BLaER1 (cell line): ENCODE data around the gene DBNL.
A peak's percentile ranks its signal among the peaks of the same experiment; 100 is the strongest.
"Not testable (repeated sequence)": the region's sequence is repeated elsewhere in the genome, so short reads cannot be mapped to it uniquely, and the experiment has no call there.

Experiments used
- H3K27ac ChIP-seq: shearing (Covaris generic); formaldehyde crosslinking; 2 replicates; pipeline ENCODE4 v1.8.1; 2022
- H3K27me3 ChIP-seq: shearing (Covaris generic); formaldehyde crosslinking; 2 replicates; pipeline ENCODE4 v1.8.1; 2022
- H3K36me3 ChIP-seq: shearing (Covaris generic); formaldehyde crosslinking; 2 replicates; pipeline ENCODE4 v1.8.1; 2022
- H3K4me1 ChIP-seq: shearing (Covaris generic); formaldehyde crosslinking; 2 replicates; pipeline ENCODE4 v1.8.1; 2022
- H3K4me2 ChIP-seq: shearing (Covaris generic); formaldehyde crosslinking; 2 replicates; pipeline ENCODE4 v1.8.1; 2022
- H3K4me3 ChIP-seq: shearing (Covaris generic); formaldehyde crosslinking; 2 replicates; pipeline ENCODE4 v1.8.1; 2022
- H3K9ac ChIP-seq: shearing (Covaris generic); formaldehyde crosslinking; 2 replicates; pipeline ENCODE4 v1.8.1; 2022
- H3K9me3 ChIP-seq: shearing (Covaris generic); formaldehyde crosslinking; 2 replicates; pipeline ENCODE4 v1.8.1; 2022
- H4K20me1 ChIP-seq: shearing (Covaris generic); formaldehyde crosslinking; 2 replicates; pipeline ENCODE4 v1.8.1; 2022
- Cebpa-rat ChIP-seq: shearing (Covaris generic); IDR thresholded peaks from 2 replicates; pipeline ENCODE4 v1.8.1; 2022

The DBNL gene

DNA sequence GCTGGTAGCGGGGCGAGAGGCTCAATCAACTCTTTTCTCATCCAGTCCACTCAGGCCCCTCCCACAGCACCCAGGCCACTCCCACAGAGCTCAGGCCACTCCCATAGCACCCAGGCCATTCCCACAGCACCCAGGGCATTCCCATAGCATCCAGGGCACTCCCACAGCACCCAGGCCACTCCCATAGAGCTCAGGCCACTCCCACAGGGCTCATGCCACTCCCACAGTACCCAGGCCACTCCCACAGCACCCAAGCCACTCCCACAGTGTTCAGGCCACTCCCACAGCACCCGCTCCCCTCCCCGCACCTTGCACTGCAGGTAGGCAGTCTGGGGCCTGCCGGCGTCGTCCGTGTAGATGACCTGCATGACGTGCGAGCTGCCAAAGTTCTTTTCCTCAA lies 8.1 kb upstream of the DBNL start:
- not testable (repeated sequence) for H3K4me3 ChIP-seq, H3K9ac ChIP-seq

DNA sequence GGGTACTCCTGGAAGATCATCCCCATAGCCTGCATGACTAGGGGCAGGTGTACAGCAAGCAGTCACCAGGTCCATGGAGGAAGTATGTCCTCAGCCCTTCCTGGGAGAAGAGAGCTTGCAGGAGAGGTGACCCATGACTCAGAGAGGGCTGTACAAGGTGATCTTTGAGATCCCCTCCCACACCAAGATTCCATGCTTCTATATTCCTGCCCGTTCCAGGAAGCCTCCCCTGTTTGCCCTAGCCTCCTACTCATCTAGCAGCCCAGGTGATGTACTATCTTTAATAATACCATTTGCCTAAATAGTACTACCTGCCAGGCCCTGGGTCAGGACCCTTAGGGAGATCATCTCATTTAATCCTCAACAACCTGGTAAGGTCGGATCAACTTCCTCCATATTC lies 6.6 kb upstream of the DBNL start:
- H3K9ac ChIP-seq, H3K9me3 ChIP-seq, H4K20me1 ChIP-seq, H3K4me3 ChIP-seq, H3K4me1 ChIP-seq, H3K27ac ChIP-seq, H3K36me3 ChIP-seq, H3K27me3 ChIP-seq, H3K4me2 ChIP-seq: not testable (repeated sequence)

More for the DNA sequence above, 8.1 kb upstream of the DBNL start:
- H3K4me2 ChIP-seq, H3K9me3 ChIP-seq, H3K27ac ChIP-seq, H3K36me3 ChIP-seq, H3K27me3 ChIP-seq, H3K4me1 ChIP-seq, H4K20me1 ChIP-seq: not testable (repeated sequence)

DNA sequence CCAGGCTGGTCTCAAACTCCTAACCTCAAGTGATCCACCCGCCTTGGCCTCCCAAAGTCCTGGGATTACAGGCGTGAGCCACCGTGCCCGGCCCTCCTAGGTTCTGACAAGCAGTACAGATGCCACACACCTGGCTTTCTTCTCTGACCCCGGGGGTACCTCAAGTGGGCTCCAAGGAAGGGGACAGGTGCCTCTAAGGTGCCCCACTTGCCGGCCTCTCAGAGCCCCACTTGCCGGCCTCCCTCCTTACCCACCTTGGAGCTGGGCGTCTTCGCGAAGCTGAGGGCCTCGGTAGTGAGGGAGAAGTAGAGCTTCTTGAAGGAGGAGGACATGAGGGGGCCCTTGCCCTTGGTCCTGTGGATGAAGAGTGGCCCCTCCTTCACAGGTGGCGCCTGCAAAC lies 5.9 kb upstream of the DBNL start:
- H3K27ac ChIP-seq, H3K4me2 ChIP-seq, H3K4me1 ChIP-seq, H3K9ac ChIP-seq, H3K4me3 ChIP-seq, H4K20me1 ChIP-seq, H3K27me3 ChIP-seq, H3K36me3 ChIP-seq, H3K9me3 ChIP-seq: not testable (repeated sequence)

DNA sequence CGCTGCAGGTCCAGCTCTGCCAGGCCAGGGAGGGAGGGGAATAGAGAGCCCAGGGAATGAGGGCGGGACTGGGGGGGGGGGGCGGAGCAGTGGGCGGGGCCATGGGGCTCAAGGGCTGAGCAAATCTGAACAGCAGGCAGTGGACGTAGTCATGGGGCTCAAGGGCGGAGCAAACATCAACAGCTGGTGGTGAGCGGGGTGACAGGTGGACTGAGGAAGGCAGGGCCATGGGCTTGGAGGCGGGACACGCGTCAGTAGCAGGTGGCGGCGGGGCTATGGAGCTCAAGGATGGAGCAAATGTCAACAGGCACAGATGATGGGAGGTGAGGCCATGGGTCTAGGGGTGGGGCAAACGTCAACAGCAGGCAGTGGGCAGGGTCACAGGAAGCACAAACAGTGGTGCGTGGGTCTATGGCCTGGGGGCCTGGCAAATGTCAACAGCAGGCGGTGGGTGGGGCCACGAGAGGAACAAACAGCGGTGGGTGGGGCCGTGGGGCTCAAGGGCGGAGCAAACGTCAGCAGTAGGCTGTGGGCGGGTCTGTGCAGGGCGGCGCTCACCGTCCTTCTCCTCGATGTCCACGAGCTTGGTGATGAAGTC lies 5.4 kb upstream of the DBNL start:
- not testable (repeated sequence) for H3K4me1 ChIP-seq, H3K4me3 ChIP-seq, H3K27ac ChIP-seq, H3K36me3 ChIP-seq, H3K27me3 ChIP-seq, H3K9ac ChIP-seq, H4K20me1 ChIP-seq, H3K9me3 ChIP-seq
- peak overlapping the region; percentile 32; the same call in 1 of the 2 replicates for H3K4me2 ChIP-seq

DNA sequence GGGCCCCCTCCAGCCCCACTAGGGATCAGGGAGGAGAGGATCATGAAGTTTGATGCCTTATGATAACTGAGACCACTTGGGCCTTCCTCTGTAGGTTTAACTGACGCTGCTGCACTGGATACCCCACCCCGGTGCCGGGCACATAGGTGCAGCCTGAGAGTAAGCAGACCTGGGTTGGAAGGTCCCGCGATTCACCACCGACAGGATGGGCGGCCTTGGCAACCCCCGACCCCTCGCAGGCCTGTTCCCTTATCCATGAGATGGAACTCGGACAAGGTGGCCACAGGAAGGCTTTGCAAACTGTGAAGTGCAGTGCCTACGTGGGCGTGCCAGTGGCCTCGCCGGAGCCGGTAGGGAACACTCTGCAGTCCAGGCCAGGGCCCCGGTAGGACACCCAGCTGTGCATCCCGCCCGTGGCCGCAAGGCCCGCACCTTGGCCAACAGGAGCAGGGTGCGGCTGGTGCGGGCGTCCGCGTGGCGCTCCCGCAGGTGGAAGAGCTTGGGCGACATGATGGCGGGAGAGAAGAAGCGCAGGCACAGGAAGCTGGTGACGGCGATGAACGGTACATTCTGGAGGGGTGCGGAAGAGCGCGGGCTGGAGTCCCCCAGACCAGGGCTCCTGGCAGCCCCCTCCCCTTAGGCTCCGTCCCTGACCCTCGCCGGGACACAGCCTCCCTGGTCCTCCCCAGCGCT lies 4.6 kb upstream of the DBNL start:
- not testable (repeated sequence) for H3K27me3 ChIP-seq, H3K9me3 ChIP-seq, H4K20me1 ChIP-seq, H3K36me3 ChIP-seq, H3K4me1 ChIP-seq, H3K9ac ChIP-seq
- H3K4me3 ChIP-seq, result peak overlapping the region; percentile 59
- peak overlapping the region; percentile 69 for H3K27ac ChIP-seq
- H3K4me2 ChIP-seq, result peak overlapping the region; percentile 77

DNA sequence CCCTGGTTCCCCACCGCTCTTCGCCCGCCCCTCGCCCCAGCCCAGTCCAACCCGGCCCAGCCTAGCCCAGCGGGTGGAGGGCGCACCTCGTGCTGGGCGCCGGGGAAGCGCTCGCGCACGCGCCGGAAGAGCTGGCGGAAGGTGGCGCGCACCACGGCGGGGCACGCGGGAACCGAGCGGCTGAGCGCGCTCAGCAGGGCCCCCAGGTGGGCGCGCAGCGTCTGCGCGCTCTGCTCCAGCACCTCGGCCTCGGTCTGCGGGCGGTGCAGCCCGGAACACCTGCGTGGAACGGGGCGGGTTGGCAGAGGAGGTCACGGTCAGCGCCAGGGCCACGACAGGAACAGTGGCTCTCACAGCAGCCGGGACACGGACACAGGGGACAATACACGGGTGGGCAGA lies 4.0 kb upstream of the DBNL start:
- Histone ChIP-seq H3K4me1 (peaks cover 12% of the 10 kb centered on the region), H3K4me2 (peak overlapping the region; percentile 77), H3K9ac (peak overlapping the region; percentile 63; the same call in 1 of the 2 replicates), H3K27ac (peak overlapping the region; percentile 69), H3K4me3 (peak overlapping the region; percentile 59)
- not testable (repeated sequence) for H3K27me3 ChIP-seq, H4K20me1 ChIP-seq, H3K36me3 ChIP-seq, H3K9me3 ChIP-seq

GRCh38 chr7:44042221-44042620 lies 2.3 kb upstream of the DBNL start:
- Histone ChIP-seq H3K4me3 (no peak overlapping the region), H3K4me2 (no peak overlapping the region), H3K9me3 (no peaks in the 10 kb centered on the region), H3K27me3 (no peaks in the 10 kb centered on the region), H3K36me3 (0 out of 2 replicates have a peak, but pooled peaks cover under 1% of the 10 kb centered on the region), H4K20me1 (peaks cover 18% of the 10 kb centered on the region), H3K4me1 (peaks cover 29% of the 10 kb centered on the region), H3K9ac (no peak overlapping the region), H3K27ac (no peak overlapping the region)
- TF ChIP-seq Cebpa-rat, result no peak

DNA sequence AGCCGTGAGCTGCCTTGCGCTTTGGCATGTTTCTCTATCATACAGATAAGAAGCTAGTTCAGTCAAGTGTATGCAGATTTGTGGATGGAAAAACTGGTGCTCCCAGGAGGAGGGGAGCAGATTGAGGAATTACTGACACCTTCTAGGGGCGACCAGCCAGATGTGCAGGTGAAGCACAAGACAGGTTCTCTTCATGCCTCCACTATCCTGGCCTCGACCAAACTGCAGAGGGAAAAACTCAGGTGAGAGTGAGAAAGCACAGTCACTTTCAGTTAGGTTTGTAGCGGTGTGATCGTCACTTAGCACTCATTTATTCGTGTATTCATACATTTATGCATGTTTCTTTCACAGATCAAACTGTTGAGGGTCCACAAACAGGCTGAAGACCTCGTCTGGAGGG lies 600 bp upstream of the DBNL start:
- Histone ChIP-seq H4K20me1 (peaks cover 35% of the 10 kb centered on the region), H3K36me3 (peaks cover 18% of the 10 kb centered on the region), H3K9me3 (no peaks in the 10 kb centered on the region), H3K9ac (peak overlapping the region; percentile 90), H3K4me2 (peak overlapping the region; percentile 97), H3K27me3 (no peaks in the 10 kb centered on the region), H3K4me1 (peaks cover 45% of the 10 kb centered on the region), H3K27ac (peak overlapping the region; percentile 89), H3K4me3 (peak overlapping the region; percentile 97)
- no peak for TF ChIP-seq Cebpa-rat

DNA sequence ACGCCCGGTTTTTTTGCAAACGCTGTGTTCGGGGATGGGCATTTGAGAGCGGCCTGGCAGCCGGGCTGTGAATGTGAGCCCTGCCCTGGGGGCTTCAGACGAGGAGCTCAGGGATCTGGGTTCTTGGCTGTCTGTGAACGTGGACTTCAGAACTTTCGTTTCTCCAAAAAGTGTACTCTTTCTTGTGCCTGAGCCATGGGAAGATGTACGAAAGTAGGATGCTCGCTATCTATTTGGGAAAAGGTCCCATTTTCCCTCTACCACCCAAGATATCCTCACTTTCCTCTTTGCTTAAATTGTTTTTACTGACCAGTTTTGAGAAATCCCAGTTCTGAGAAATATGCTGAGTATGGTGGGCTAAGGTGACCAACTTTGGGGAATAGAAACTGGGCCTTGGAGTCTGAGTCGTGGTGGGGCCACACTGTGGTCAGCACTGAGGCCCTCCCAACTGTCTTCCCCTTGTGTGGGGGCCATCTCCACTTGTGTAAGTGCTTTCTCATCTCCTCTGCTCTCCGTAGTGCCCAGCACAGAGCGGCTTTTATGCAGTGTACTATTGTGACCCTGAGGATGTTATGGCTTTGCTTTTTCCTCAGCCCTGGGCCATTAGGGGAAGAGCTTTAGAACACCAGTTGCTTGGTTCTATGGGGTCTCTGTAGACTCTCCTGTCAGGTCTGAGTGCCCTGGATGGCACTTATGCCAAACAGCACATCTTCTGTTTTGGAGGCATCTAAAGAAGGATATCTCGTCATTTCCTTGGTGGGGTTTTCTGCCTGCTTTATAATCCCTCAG lies 918 bp downstream of the DBNL start:
- peak overlapping the region; percentile 97 for H3K4me3 ChIP-seq
- H4K20me1 ChIP-seq, result peaks cover 50% of the 10 kb centered on the region
- no peak for TF ChIP-seq Cebpa-rat
- peak overlapping the region; percentile 97 for H3K4me2 ChIP-seq
- peak overlapping the region; percentile 89 for H3K27ac ChIP-seq
- H3K27me3 ChIP-seq, result no peaks in the 10 kb centered on the region
- H3K4me1 ChIP-seq, result peaks cover 57% of the 10 kb centered on the region
- H3K9ac ChIP-seq, result peak overlapping the region; percentile 90
- H3K9me3 ChIP-seq, result no peaks in the 10 kb centered on the region
- peaks cover 33% of the 10 kb centered on the region for H3K36me3 ChIP-seq

- no peak for TF ChIP-seq Cebpa-rat
- peaks cover 43% of the 10 kb centered on the region for H3K36me3 ChIP-seq
- H3K4me3 ChIP-seq, result peak overlapping the region; percentile 97
- H4K20me1 ChIP-seq, result peaks cover 61% of the 10 kb centered on the region
- H3K9me3 ChIP-seq, result no peaks in the 10 kb centered on the region
- peaks cover 68% of the 10 kb centered on the region for H3K4me1 ChIP-seq
- H3K4me2 ChIP-seq, result peak overlapping the region; percentile 97
- H3K9ac ChIP-seq, result peak overlapping the region; percentile 90
- H3K27me3 ChIP-seq, result no peaks in the 10 kb centered on the region
- peak overlapping the region; percentile 89 for H3K27ac ChIP-seq
Measured at GRCh38 chr7:44046321-44047061, 2.0 kb downstream of the DBNL start.
